Ovary (tissue), 3 donors: ENCODE results near the gene ZNF106.

ENCODE experiments used
- CTCF ChIP-seq, 3 donors: fragments of 450-650 bp in 2 of 3; fragments of 200-600 bp in 1 of 3; IDR thresholded peaks; one replicate each; pipeline versions ENCODE4 v1.5.1 to v1.8.0; 2016 to 2022; ENCODE audit warnings: antibody characterized with exemption in 3 of 3, mild to moderate bottlenecking in 1 of 3
- POLR2A ChIP-seq: fragments of 450-650 bp; IDR thresholded peaks from one replicate; pipeline ENCODE4 v1.6.1; 2017; ENCODE audit warnings: antibody characterized with exemption, mild to moderate bottlenecking, moderate library complexity
- donor health status: DM: no; HTN: no; CAD: no.

DNA sequence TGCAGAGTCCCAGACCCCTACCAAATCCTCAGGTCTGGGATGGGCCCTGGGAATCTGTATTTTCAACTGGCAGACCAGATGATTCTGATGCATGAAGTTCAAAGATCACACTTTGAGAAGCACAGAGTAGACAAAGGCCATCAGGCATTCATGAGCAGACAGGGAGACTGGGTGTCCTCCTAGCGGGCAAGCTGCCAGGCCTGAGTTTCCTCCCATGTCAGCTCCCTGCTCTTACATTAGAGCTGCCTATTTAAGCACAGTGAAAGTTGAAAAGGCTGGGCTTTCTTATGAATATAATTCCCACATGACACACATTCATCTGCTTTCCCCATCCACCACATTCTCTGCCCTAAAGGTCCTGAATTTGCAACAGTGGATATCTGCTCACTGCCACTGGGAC lies 117.7 kb downstream of the ZNF106 start:
- TF ChIP-seq POLR2A (no peak), CTCF (IDR thresholded peaks at IDR 0.05) (no peak)
